Prostate gland (tissue), 2 donors: ENCODE data around the gene PAX2. TPM values are rescaled to one million over a fixed set of nuclear protein-coding genes. Genes with fewer than 3 reads are reported as not detected.

Source experiments
- DNase-seq: peaks from one replicate; pipeline ENCODE4 v3.0.0-alpha.2; 2019; ENCODE audit warnings: low spot score
- H3K27ac ChIP-seq, 2 donors: fragments of 200-600 bp; sonication (generic); 2 replicates each; pipeline ENCODE4 v1.5.1; 2017 to 2019
- H3K27me3 ChIP-seq: fragments of 200-600 bp; sonication (generic); replicated peaks from 2 replicates; pipeline ENCODE4 v1.5.1; 2019; ENCODE audit not compliant: insufficient read depth
- H3K36me3 ChIP-seq, 2 donors: fragments of 200-600 bp; sonication (generic); 1 replicate in 1 of 2; 2 replicates in 1 of 2; pipeline versions ENCODE4 v1.5.1 to v1.8.1; 2017 to 2019
- H3K4me1 ChIP-seq: fragments of 200-600 bp; sonication (generic); replicated peaks from 2 replicates; pipeline ENCODE4 v1.5.1; 2019
- H3K4me3 ChIP-seq, 2 donors: fragments of 200-600 bp; sonication (generic); 2 replicates each; pipeline ENCODE4 v1.5.1; 2017 to 2019
- H3K9me3 ChIP-seq: fragments of 200-600 bp; sonication (generic); 2 replicates; pipeline ENCODE4 v1.5.1; 2017
- POLR2A ChIP-seq: fragments of 450-650 bp; IDR thresholded peaks from one replicate; pipeline ENCODE4 v1.6.1; 2016; ENCODE audit warnings: antibody characterized with exemption, mild to moderate bottlenecking
- POLR2AphosphoS5 ChIP-seq: sonication (generic); formaldehyde crosslinking; IDR thresholded peaks from one replicate; pipeline ENCODE4 v1.6.1; 2017; ENCODE audit warnings: antibody characterized with exemption
- WGBS: methylation state at CpG from one replicate; pipeline ENCODE4 v1.1.5; 2018; 5-methylcytosine and 5-hydroxymethylcytosine counted together
- intact Hi-C: fragments of 100-400 bp; cut with DNase I; formaldehyde crosslinking; loops from one replicate; pipeline ENCODE4 v1.14.2; 2022
- total RNA-seq, 2 donors: library from RNA; depleted of rRNA; stranded (reverse); fragments of >200 nt; gene quantifications; one replicate each; pipeline ENCODE4 v1.1.0, GENCODE V29; 2016
- TF ChIP-seq, protein P1 (sequence below), 4 experiments: fragments of 200-600 bp in 2 of 4; fragments of 450-650 bp in 2 of 4; sonication (generic) in 2 of 4; IDR thresholded peaks; 1 replicate in 3 of 4; 2 replicates in 1 of 4; pipeline ENCODE4 v1.5.1; 2016 to 2019; ENCODE audit warnings: antibody characterized with exemption in 4 of 4, mild to moderate bottlenecking in 2 of 4, moderate library complexity in 2 of 4

Gene PAX2
- total RNA-seq, 2 donors from 2014 or later, result 0.91 TPM; not detected in 1

DNA sequence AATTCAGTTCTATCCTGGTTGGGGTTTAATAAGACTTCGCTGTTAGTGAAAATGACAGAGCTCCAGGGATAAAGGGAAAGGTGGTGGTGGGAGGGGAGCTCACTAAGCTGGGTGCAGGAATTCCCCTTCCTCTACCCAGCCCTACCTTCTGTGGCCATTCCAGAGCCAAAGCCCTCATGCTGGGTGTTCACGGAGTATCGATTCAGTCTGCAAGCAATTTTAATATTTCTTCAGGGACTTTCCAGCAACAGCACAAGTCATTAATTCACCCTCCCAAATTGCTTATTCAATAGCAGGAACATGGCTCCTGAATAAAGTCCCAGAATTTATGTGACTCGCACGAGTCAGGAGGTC, 22.0 kb downstream of the PAX2 start:
- Histone ChIP-seq H3K27ac (no peak overlapping the region), H3K9me3 (no peaks in the 10 kb centered on the region), H3K27me3 (peaks cover 6% of the 10 kb centered on the region), H3K4me3 (no peak overlapping the region), H3K4me1 (no peaks in the 10 kb centered on the region), H3K36me3 (no peaks in the 10 kb centered on the region)
- TF ChIP-seq POLR2AphosphoS5, result no peak
- no peak for TF ChIP-seq POLR2A
- TF ChIP-seq, protein P1, sequence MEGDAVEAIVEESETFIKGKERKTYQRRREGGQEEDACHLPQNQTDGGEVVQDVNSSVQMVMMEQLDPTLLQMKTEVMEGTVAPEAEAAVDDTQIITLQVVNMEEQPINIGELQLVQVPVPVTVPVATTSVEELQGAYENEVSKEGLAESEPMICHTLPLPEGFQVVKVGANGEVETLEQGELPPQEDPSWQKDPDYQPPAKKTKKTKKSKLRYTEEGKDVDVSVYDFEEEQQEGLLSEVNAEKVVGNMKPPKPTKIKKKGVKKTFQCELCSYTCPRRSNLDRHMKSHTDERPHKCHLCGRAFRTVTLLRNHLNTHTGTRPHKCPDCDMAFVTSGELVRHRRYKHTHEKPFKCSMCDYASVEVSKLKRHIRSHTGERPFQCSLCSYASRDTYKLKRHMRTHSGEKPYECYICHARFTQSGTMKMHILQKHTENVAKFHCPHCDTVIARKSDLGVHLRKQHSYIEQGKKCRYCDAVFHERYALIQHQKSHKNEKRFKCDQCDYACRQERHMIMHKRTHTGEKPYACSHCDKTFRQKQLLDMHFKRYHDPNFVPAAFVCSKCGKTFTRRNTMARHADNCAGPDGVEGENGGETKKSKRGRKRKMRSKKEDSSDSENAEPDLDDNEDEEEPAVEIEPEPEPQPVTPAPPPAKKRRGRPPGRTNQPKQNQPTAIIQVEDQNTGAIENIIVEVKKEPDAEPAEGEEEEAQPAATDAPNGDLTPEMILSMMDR (IDR thresholded peaks at IDR 0.05), result no peak
- no peak for DNase-seq
- intact Hi-C loops, result no loop called here
- 74% methylated on average over 5 of the region's 5 CpGs for WGBS

DNA sequence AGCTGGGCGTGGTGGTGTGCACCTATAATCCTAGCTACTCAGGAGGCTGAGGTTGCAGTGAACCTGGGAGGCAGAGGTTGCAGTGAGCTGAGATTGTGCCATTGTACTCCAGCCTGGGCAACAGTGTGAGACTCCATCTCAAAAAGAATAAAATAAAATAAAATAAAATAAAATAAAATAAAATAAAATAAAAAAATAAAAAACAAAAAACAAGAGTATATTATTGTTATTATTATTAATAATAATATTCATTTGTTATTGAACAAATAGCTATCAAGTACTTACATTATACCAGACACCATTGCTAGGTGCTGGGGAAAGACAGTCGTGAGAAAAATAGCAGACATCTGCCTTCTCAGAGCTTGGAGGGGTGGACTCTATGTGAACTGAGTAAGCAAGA, 24.1 kb downstream of the PAX2 start:
- TF ChIP-seq POLR2AphosphoS5, result no peak
- no peak overlapping the region for H3K4me3 ChIP-seq
- intact Hi-C loops, result no loop called here
- 96% methylated on average over 2 of the region's 2 CpGs for WGBS
- no peak for DNase-seq
- no peaks in the 10 kb centered on the region for H3K4me1 ChIP-seq
- peaks cover 8% of the 10 kb centered on the region for H3K27me3 ChIP-seq
- H3K9me3 ChIP-seq, result no peaks in the 10 kb centered on the region
- no peaks in the 10 kb centered on the region for H3K36me3 ChIP-seq
- H3K27ac ChIP-seq, result no peak overlapping the region

DNA sequence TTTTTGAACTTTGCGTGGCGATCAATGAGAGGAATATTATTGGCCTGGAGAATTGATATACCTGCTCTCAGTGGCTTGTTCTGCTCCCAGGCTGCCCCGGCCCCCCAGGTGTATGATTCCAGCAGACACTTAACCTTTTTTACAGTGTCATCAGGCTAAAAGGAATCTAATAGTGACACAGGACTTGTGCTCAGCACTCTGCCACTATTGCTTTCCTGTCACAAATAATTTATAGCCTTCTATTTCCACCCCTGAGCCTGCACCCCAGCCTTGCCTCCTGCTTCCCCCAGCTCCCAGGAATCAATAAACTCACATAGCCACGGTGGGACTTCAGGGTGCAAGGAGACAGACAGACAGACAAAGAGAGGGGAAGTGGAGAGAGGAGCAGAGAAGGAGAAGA, 28.3 kb downstream of the PAX2 start:
- Histone ChIP-seq H3K4me1 (no peaks in the 10 kb centered on the region), H3K9me3 (no peaks in the 10 kb centered on the region), H3K36me3 (no peaks in the 10 kb centered on the region), H3K27ac (no peak overlapping the region), H3K27me3 (peaks cover 4% of the 10 kb centered on the region), H3K4me3 (no peak overlapping the region)
- TF ChIP-seq POLR2AphosphoS5 (no peak), POLR2A (no peak)
- TF ChIP-seq, protein P1 (IDR thresholded peaks at IDR 0.05), result no peak
- DNase-seq, result no peak
- WGBS, result 73% methylated on average over 4 of the region's 4 CpGs
- intact Hi-C loops, result no loop called here

DNA sequence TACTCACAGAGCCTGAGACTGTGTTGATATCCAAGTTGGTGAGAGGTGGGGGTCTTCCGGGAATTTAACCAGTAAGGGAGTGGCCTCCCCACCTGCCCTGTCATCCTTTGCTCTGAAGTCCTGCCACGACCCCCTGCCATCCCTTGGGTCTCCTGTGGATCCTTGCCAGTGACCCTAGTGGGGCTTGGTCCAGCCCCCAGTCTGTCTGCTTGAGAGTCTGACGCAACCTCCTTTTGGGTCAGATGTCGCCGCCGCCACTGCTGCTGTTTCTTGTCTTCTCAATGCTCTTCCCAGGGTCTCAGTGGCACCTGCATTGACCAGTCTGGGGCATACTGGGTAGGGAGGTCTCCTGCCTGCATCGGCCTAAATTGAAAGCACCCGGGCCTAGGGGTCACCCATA, 28.8 kb downstream of the PAX2 start:
- no peaks in the 10 kb centered on the region for H3K9me3 ChIP-seq
- H3K27ac ChIP-seq, result no peak overlapping the region
- TF ChIP-seq POLR2A, result no peak
- no peak for TF ChIP-seq POLR2AphosphoS5
- TF ChIP-seq, protein P1 (IDR thresholded peaks at IDR 0.05), result no peak
- 81% methylated on average over 8 of the region's 8 CpGs for WGBS
- no peak overlapping the region for H3K4me3 ChIP-seq
- intact Hi-C loops, result no loop called here
- H3K27me3 ChIP-seq, result peaks cover 4% of the 10 kb centered on the region
- DNase-seq, result no peak
- H3K36me3 ChIP-seq, result no peaks in the 10 kb centered on the region
- no peaks in the 10 kb centered on the region for H3K4me1 ChIP-seq

DNA sequence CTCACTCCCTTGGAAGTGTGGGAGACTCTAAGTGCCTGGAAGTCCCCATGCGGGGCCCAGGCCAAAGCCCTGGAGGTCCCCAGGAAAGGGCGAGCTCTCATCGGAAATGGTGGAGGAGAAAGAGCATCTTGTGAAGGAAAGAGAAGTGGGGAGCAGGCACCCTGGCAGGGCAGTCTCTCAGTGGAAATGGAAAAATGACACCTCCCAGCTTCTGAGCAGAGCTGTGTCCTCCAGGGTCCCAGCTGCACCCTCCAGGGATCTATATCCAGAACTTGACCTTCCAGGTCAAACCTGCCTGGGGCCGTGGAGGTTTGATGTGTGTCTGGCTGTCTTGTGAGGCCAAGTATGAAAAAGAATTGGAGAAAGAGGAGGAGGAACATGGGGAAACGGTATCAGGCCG, 29.5 kb downstream of the PAX2 start:
- no peaks in the 10 kb centered on the region for H3K36me3 ChIP-seq
- peaks cover 4% of the 10 kb centered on the region for H3K27me3 ChIP-seq
- DNase-seq, result no peak
- no peak overlapping the region for H3K4me3 ChIP-seq
- WGBS, result 78% methylated on average over 6 of the region's 6 CpGs
- intact Hi-C loops, result no loop called here
- TF ChIP-seq POLR2AphosphoS5 (no peak), POLR2A (no peak)
- TF ChIP-seq, protein P1 (IDR thresholded peaks at IDR 0.05), result no peak
- no peaks in the 10 kb centered on the region for H3K9me3 ChIP-seq
- no peak overlapping the region for H3K27ac ChIP-seq
- no peaks in the 10 kb centered on the region for H3K4me1 ChIP-seq
